Right lobe of liver (tissue), 4 donors: ENCODE data around the gene BMF.

Experiments
- POLR2A ChIP-seq: fragments of 450-650 bp; IDR thresholded peaks from one replicate; pipeline ENCODE4 v1.6.1; 2017; ENCODE audit warnings: antibody characterized with exemption, mild to moderate bottlenecking
- TF ChIP-seq, protein P1 (sequence below), 4 donors: fragments of 200-600 bp in 3 of 4; fragments of 450-650 bp in 1 of 4; IDR thresholded peaks; one replicate each; pipeline versions ENCODE4 v1.5.1 to v1.8.0; 2016 to 2022; ENCODE audit warnings: antibody characterized with exemption in 4 of 4, mild to moderate bottlenecking in 2 of 4
- donor health status: DM: no; HTN: no; CAD: no.
- donor health status: DM: no; HTN: no; CAD: no.
- donor health status: DM: no; HTN: yes; CAD: no.

- TF ChIP-seq, protein P1, sequence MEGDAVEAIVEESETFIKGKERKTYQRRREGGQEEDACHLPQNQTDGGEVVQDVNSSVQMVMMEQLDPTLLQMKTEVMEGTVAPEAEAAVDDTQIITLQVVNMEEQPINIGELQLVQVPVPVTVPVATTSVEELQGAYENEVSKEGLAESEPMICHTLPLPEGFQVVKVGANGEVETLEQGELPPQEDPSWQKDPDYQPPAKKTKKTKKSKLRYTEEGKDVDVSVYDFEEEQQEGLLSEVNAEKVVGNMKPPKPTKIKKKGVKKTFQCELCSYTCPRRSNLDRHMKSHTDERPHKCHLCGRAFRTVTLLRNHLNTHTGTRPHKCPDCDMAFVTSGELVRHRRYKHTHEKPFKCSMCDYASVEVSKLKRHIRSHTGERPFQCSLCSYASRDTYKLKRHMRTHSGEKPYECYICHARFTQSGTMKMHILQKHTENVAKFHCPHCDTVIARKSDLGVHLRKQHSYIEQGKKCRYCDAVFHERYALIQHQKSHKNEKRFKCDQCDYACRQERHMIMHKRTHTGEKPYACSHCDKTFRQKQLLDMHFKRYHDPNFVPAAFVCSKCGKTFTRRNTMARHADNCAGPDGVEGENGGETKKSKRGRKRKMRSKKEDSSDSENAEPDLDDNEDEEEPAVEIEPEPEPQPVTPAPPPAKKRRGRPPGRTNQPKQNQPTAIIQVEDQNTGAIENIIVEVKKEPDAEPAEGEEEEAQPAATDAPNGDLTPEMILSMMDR (IDR thresholded peaks at IDR 0.05), result no peak
- TF ChIP-seq POLR2A, result no peak
Measured at GRCh38 chr15:40050788-40051470, 57.8 kb downstream of the BMF start.
